ENCODE results near the gene EXOC6B. TPM values are rescaled to one million over a fixed set of nuclear protein-coding genes. Genes with fewer than 3 reads are reported as not detected.

EXOC6B gene
- total RNA-seq, 1 experiment from 2014 or later: not detected

DNA sequence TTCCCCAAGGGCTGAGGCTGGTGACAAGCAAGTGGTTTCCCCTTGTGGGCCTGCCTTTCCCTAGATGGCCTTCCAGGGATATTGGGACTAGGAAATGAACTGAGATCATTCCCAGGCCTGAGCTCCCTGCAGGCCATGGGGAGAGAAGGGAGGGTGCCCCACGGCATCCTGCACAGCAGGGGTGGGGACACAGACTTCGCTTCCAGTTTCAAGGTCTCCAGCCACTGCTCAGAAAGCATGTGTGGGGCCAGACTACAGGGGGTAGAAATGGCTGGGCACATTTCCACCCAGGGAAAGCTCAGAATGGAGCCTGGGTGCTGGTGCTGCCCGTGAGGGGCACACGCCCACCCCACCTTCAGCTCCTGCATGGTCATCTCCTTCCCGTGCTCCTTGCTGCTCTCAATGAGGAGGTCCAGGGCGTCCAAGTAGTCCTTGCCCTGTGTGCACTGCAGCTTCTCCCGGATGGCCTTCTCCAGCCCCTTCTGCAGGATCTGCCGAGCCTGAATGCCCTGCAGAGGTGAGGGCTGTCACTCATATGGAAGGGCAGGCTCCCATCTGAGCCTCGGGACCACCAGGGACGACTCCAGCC is 691.3 kb downstream of the EXOC6B start:
- H3K9ac ChIP-seq (ENCODE audit: low read length): no peak overlapping the region
- no peaks in the 10 kb centered on the region for H4K20me1 ChIP-seq (ENCODE audit: insufficient read depth, low read depth, low read length)
- no peaks in the 10 kb centered on the region for H3K27me3 ChIP-seq (ENCODE audit: low read length)
- no peak overlapping the region for H3K27ac ChIP-seq (ENCODE audit: low read length)
- no peak overlapping the region for H3K4me2 ChIP-seq (ENCODE audit: low read depth, low read length, poor library complexity, severe bottlenecking)
- H3K36me3 ChIP-seq (ENCODE audit: insufficient read depth, low read length): no peaks in the 10 kb centered on the region
- no peak overlapping the region for H2AFZ ChIP-seq (ENCODE audit: low read length)
- no peaks in the 10 kb centered on the region for H3K4me1 ChIP-seq (ENCODE audit: low read length)
- DNase-seq: no peak
- no peak overlapping the region for H3K4me3 ChIP-seq (ENCODE audit: low read length)
- no peaks in the 10 kb centered on the region for H3K9me2 ChIP-seq (replicated peaks; ENCODE audit: insufficient read depth, low read length)
- no peaks in the 10 kb centered on the region for H3K79me2 ChIP-seq (ENCODE audit: low read length)
- H3K9me3 ChIP-seq (ENCODE audit: low read length): no peaks in the 10 kb centered on the region

GRCh38 chr2:72133721-72134407 is 692.0 kb downstream of the EXOC6B start:
- Histone ChIP-seq H3K9me2 (replicated peaks; ENCODE audit: insufficient read depth, low read length) (no peaks in the 10 kb centered on the region), H3K4me2 (ENCODE audit: low read depth, low read length, poor library complexity, severe bottlenecking) (no peak overlapping the region), H2AFZ (ENCODE audit: low read length) (no peak overlapping the region), H3K9me3 (ENCODE audit: low read length) (no peaks in the 10 kb centered on the region), H3K9ac (ENCODE audit: low read length) (no peak overlapping the region), H3K36me3 (ENCODE audit: insufficient read depth, low read length) (no peaks in the 10 kb centered on the region), H3K27me3 (ENCODE audit: low read length) (no peaks in the 10 kb centered on the region), H3K4me3 (ENCODE audit: low read length) (no peak overlapping the region), H3K27ac (ENCODE audit: low read length) (no peak overlapping the region), H4K20me1 (ENCODE audit: insufficient read depth, low read depth, low read length) (no peaks in the 10 kb centered on the region), H3K4me1 (ENCODE audit: low read length) (no peaks in the 10 kb centered on the region), H3K79me2 (ENCODE audit: low read length) (no peaks in the 10 kb centered on the region)
- no peak for DNase-seq

GRCh38 chr2:72132981-72133720 is 692.7 kb downstream of the EXOC6B start:
- Histone ChIP-seq H3K9me2 (replicated peaks; ENCODE audit: insufficient read depth, low read length) (no peaks in the 10 kb centered on the region), H4K20me1 (ENCODE audit: insufficient read depth, low read depth, low read length) (no peaks in the 10 kb centered on the region), H3K79me2 (ENCODE audit: low read length) (no peaks in the 10 kb centered on the region), H3K9ac (ENCODE audit: low read length) (no peak overlapping the region), H3K9me3 (ENCODE audit: low read length) (no peaks in the 10 kb centered on the region), H3K36me3 (ENCODE audit: insufficient read depth, low read length) (no peaks in the 10 kb centered on the region), H3K4me1 (ENCODE audit: low read length) (no peaks in the 10 kb centered on the region), H2AFZ (ENCODE audit: low read length) (no peak overlapping the region), H3K4me2 (ENCODE audit: low read depth, low read length, poor library complexity, severe bottlenecking) (no peak overlapping the region), H3K27ac (ENCODE audit: low read length) (no peak overlapping the region), H3K27me3 (ENCODE audit: low read length) (no peaks in the 10 kb centered on the region), H3K4me3 (ENCODE audit: low read length) (no peak overlapping the region)
- no peak for DNase-seq

- no peaks in the 10 kb centered on the region for H3K9me2 ChIP-seq (replicated peaks; ENCODE audit: insufficient read depth, low read length)
- no peak overlapping the region for H3K4me3 ChIP-seq (ENCODE audit: low read length)
- DNase-seq: no peak
- no peaks in the 10 kb centered on the region for H3K36me3 ChIP-seq (ENCODE audit: insufficient read depth, low read length)
- no peak overlapping the region for H3K9ac ChIP-seq (ENCODE audit: low read length)
- no peak overlapping the region for H3K4me2 ChIP-seq (ENCODE audit: low read depth, low read length, poor library complexity, severe bottlenecking)
- no peaks in the 10 kb centered on the region for H3K4me1 ChIP-seq (ENCODE audit: low read length)
- no peaks in the 10 kb centered on the region for H3K27me3 ChIP-seq (ENCODE audit: low read length)
- H4K20me1 ChIP-seq (ENCODE audit: insufficient read depth, low read depth, low read length): no peaks in the 10 kb centered on the region
- H3K79me2 ChIP-seq (ENCODE audit: low read length): no peaks in the 10 kb centered on the region
- no peaks in the 10 kb centered on the region for H3K9me3 ChIP-seq (ENCODE audit: low read length)
- H3K27ac ChIP-seq (ENCODE audit: low read length): no peak overlapping the region
- H2AFZ ChIP-seq (ENCODE audit: low read length): no peak overlapping the region
Observed at GRCh38 chr2:72131916-72132841, 693.7 kb downstream of the EXOC6B start.

DNA sequence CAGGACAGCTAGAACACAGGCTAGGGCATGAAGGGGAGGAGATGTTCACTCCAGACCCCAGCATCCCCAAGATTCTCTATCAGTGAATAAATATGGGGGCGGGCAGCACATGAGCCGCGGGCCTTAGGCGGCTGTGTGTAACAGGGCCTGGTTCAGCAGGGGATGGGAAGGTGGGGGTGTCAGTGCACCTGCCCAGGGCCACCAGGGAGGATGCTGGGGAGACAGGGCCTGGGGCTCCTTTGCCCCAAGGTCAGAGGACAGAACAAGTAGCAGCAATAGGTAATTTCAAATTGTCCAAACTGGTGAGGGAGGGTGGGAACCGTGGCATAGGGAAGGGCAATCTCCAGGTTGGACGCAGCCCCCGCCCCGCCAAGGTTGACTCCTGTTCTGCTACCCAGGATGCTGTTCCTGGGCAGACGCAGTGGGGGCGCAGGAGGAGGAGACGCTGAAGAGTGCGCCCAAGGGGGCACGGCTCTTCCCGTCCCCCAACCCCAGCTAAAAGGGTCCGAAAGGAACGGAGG is 694.4 kb downstream of the EXOC6B start:
- no peak for DNase-seq
- Histone ChIP-seq H3K4me1 (ENCODE audit: low read length) (no peaks in the 10 kb centered on the region), H3K79me2 (ENCODE audit: low read length) (no peaks in the 10 kb centered on the region), H3K4me2 (ENCODE audit: low read depth, low read length, poor library complexity, severe bottlenecking) (no peak overlapping the region), H3K27ac (ENCODE audit: low read length) (no peak overlapping the region), H2AFZ (ENCODE audit: low read length) (no peak overlapping the region), H3K9me2 (replicated peaks; ENCODE audit: insufficient read depth, low read length) (no peaks in the 10 kb centered on the region), H3K9me3 (ENCODE audit: low read length) (no peaks in the 10 kb centered on the region), H3K27me3 (ENCODE audit: low read length) (no peaks in the 10 kb centered on the region), H3K36me3 (ENCODE audit: insufficient read depth, low read length) (no peaks in the 10 kb centered on the region), H3K9ac (ENCODE audit: low read length) (no peak overlapping the region), H3K4me3 (ENCODE audit: low read length) (no peak overlapping the region), H4K20me1 (ENCODE audit: insufficient read depth, low read depth, low read length) (no peaks in the 10 kb centered on the region)

DNA sequence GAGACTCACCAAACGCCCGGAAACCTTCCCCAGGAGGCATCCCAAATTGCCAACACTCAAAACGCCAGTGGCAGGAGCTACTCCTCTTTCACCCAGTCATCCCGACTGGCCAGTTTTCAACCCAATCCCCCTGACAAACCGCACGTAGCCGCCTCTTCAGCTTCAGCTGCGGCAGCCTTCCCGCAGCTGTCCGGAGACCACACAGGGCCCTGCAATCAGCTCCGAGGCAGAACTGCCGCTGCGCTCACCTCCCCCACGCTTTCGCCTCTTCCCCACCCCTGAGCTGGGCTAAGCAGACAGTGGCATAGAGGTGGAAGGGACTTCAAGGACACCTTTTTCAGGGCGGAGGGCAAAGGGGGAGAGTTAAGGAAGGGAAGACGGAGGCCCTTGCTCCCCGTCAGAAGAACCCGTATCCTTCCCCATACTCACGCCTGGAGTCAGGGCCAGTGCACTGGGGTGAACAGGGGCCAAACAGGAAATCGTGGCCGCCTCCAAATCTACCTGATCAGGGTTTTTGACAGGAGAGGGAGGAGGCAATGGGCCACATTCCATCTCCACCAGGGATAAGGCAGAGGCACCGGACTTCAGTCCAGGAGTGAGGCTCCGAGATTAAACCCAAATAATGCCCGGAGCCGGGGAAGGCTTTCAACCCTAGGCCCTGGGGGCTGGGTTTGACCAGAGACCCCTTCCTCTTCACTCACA is 695.0 kb downstream of the EXOC6B start:
- Histone ChIP-seq H3K4me3 (ENCODE audit: low read length) (no peak overlapping the region), H2AFZ (ENCODE audit: low read length) (no peak overlapping the region), H3K79me2 (ENCODE audit: low read length) (no peaks in the 10 kb centered on the region), H3K9me3 (ENCODE audit: low read length) (no peaks in the 10 kb centered on the region), H4K20me1 (ENCODE audit: insufficient read depth, low read depth, low read length) (no peaks in the 10 kb centered on the region), H3K9ac (ENCODE audit: low read length) (no peak overlapping the region), H3K4me1 (ENCODE audit: low read length) (no peaks in the 10 kb centered on the region), H3K4me2 (ENCODE audit: low read depth, low read length, poor library complexity, severe bottlenecking) (no peak overlapping the region), H3K9me2 (replicated peaks; ENCODE audit: insufficient read depth, low read length) (no peaks in the 10 kb centered on the region), H3K27ac (ENCODE audit: low read length) (no peak overlapping the region), H3K36me3 (ENCODE audit: insufficient read depth, low read length) (no peaks in the 10 kb centered on the region), H3K27me3 (ENCODE audit: low read length) (no peaks in the 10 kb centered on the region)
- no peak for DNase-seq

GRCh38 chr2:72129681-72130340 is 696.0 kb downstream of the EXOC6B start:
- Histone ChIP-seq H3K9ac (ENCODE audit: low read length) (no peak overlapping the region), H3K27me3 (ENCODE audit: low read length) (no peaks in the 10 kb centered on the region; the same call in 1 of the 2 replicates), H3K4me3 (ENCODE audit: low read length) (no peak overlapping the region), H3K27ac (ENCODE audit: low read length) (no peak overlapping the region), H2AFZ (ENCODE audit: low read length) (no peak overlapping the region), H3K9me2 (replicated peaks; ENCODE audit: insufficient read depth, low read length) (no peaks in the 10 kb centered on the region), H3K79me2 (ENCODE audit: low read length) (no peaks in the 10 kb centered on the region), H4K20me1 (ENCODE audit: insufficient read depth, low read depth, low read length) (no peaks in the 10 kb centered on the region), H3K36me3 (ENCODE audit: insufficient read depth, low read length) (no peaks in the 10 kb centered on the region), H3K9me3 (ENCODE audit: low read length) (no peaks in the 10 kb centered on the region), H3K4me2 (ENCODE audit: low read depth, low read length, poor library complexity, severe bottlenecking) (no peak overlapping the region), H3K4me1 (ENCODE audit: low read length) (no peaks in the 10 kb centered on the region)
- DNase-seq: no peak
